WERI-Rb-1 (cell line): ENCODE results near the gene MATN4.
"Not testable (repeated sequence)": the region's sequence is repeated elsewhere in the genome, so short reads cannot be mapped to it uniquely, and the experiment has no call there.

ENCODE experiments used
- DNase-seq: peaks from one replicate; pipeline ENCODE4 v3.0.0-alpha.2; 2020
- H3K27ac ChIP-seq: fragments of 250-450 bp; sonication (Bioruptor Pico); 2 replicates; pipeline ENCODE4 v1.5.1; 2020; ENCODE audit warnings: mild to moderate bottlenecking, moderate library complexity
- H3K27me3 ChIP-seq: fragments of 250-450 bp; sonication (Bioruptor Pico); 2 replicates; pipeline ENCODE4 v1.5.1; 2021; ENCODE audit warnings: mild to moderate bottlenecking, low read depth, moderate library complexity; ENCODE audit not compliant: insufficient read depth, severe bottlenecking
- H3K36me3 ChIP-seq: fragments of 250-450 bp; sonication (Bioruptor Pico); 2 replicates; pipeline ENCODE4 v1.5.1; 2020; ENCODE audit warnings: mild to moderate bottlenecking, moderate library complexity
- H3K4me3 ChIP-seq: 2 replicates; pipeline ENCODE4 v1.5.1; 2011; ENCODE audit warnings: low read depth, mild to moderate bottlenecking, control low read depth, low read length
- H3K9me3 ChIP-seq: fragments of 250-450 bp; sonication (Bioruptor Pico); 2 replicates; pipeline ENCODE4 v1.5.1; 2021; ENCODE audit warnings: mild to moderate bottlenecking, moderate library complexity; ENCODE audit not compliant: severe bottlenecking
- CTCF ChIP-seq: IDR thresholded peaks from 2 replicates; pipeline ENCODE4 v1.5.1; 2011; ENCODE audit warnings: low read depth, mild to moderate bottlenecking, control low read depth, inconsistent platforms, low read length

MATN4 gene

GRCh38 chr20:45308117-45308778 lies at the start of gene MATN4:
Gene MATN4 (minus strand): TSS chr20:45308299. CDS start chr20:45305582, 2,717 bp downstream.
- no peak for TF ChIP-seq CTCF
- no peaks in the 10 kb centered on the region for H3K27me3 ChIP-seq
- H3K9me3 ChIP-seq, result no peaks in the 10 kb centered on the region
- no peaks in the 10 kb centered on the region for H3K36me3 ChIP-seq
- DNase-seq, result no peak
- H3K27ac ChIP-seq, result no peak within 1 kb of the TSS
- H3K4me3 ChIP-seq, result no peak within 1 kb of the TSS

GRCh38 chr20:45355209-45356084 lies 47.3 kb upstream of the MATN4 start:
- H3K27ac ChIP-seq, result no peak overlapping the region
- H3K9me3 ChIP-seq, result no peaks in the 10 kb centered on the region
- no peaks in the 10 kb centered on the region for H3K36me3 ChIP-seq
- no peak overlapping the region for H3K4me3 ChIP-seq
- no peaks in the 10 kb centered on the region for H3K27me3 ChIP-seq
- no peak for TF ChIP-seq CTCF
- no peak for DNase-seq

- no peaks in the 10 kb centered on the region for H3K27me3 ChIP-seq
- no peak overlapping the region for H3K27ac ChIP-seq
- no peak for TF ChIP-seq CTCF
- no peaks in the 10 kb centered on the region for H3K36me3 ChIP-seq
- DNase-seq, result no peak
- H3K4me3 ChIP-seq, result no peak overlapping the region
- H3K9me3 ChIP-seq, result no peaks in the 10 kb centered on the region
These were observed 46.5 kb upstream of the MATN4 start for GRCh38 chr20:45354423-45355208.

- DNase-seq, result no peak
- TF ChIP-seq CTCF, result no peak
- Histone ChIP-seq H3K9me3 (no peaks in the 10 kb centered on the region), H3K27ac (no peak overlapping the region), H3K27me3 (no peaks in the 10 kb centered on the region), H3K36me3 (no peaks in the 10 kb centered on the region), H3K4me3 (no peak overlapping the region)
These were observed 45.6 kb upstream of the MATN4 start for GRCh38 chr20:45353746-45354145.

- no peak for TF ChIP-seq CTCF
- H3K27me3 ChIP-seq, result no peaks in the 10 kb centered on the region
- no peaks in the 10 kb centered on the region for H3K9me3 ChIP-seq
- H3K4me3 ChIP-seq, result no peak overlapping the region
- no peak for DNase-seq
- no peak overlapping the region for H3K27ac ChIP-seq
- no peaks in the 10 kb centered on the region; the same call in 1 of the 2 replicates for H3K36me3 ChIP-seq
These were observed 44.6 kb upstream of the MATN4 start for GRCh38 chr20:45352729-45353128.

GRCh38 chr20:45350795-45351194 lies 42.7 kb upstream of the MATN4 start:
- H3K27ac ChIP-seq, DNase-seq, H3K9me3 ChIP-seq, H3K4me3 ChIP-seq, H3K36me3 ChIP-seq, H3K27me3 ChIP-seq: not testable (repeated sequence)
